ENCODE data around the gene ADGRG6.
"Not testable (repeated sequence)": the region's sequence is repeated elsewhere in the genome, so short reads cannot be mapped to it uniquely, and the experiment has no call there.

The ADGRG6 gene

DNA sequence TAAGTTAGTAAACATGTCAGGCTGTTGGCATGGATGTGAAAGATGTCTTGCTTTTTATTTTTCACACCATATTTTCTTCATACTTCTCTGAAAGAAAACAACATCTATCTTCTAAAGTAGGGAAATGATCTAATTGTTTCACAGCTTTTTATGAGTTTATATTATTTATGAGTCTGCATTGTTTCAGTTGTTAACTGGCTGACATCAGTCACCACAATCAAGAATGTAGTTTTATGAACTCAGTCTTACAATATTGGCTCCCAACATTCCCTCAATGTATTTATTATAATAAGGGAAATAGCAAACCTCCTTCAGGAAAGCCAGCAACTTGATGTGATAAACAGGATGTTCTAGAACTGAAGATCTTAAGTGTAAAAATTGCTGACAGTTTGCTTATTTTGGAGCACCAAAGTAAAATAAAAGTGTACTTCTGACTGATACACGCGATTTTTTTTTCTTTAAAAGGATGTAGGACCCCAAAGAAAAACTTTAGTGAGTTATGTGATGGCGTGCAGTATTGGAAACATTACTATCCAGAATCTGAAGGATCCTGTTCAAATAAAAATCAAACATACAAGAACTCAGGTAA, 106.0 kb downstream of the ADGRG6 start:
- DNase-seq, result no peak

DNA sequence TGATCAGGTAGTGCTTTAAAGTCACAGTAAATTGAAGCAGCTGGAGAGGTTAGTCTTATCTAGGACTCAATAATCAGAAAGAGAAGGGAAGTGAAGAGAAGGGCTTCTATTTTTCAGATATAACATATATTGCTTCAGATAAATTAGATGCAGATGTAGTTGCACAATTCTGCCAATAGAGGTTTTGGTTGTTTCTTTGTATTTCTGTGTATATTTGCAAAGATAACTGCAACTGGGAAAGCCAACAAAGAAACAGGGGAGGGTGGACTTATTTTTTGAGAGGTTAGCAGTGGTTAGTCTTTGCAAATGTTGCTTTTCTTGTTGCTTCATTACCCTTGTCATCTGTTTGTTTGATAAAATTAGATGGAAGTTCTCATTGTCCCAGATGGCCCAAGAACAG, 106.6 kb downstream of the ADGRG6 start:
- no peak for DNase-seq

DNA sequence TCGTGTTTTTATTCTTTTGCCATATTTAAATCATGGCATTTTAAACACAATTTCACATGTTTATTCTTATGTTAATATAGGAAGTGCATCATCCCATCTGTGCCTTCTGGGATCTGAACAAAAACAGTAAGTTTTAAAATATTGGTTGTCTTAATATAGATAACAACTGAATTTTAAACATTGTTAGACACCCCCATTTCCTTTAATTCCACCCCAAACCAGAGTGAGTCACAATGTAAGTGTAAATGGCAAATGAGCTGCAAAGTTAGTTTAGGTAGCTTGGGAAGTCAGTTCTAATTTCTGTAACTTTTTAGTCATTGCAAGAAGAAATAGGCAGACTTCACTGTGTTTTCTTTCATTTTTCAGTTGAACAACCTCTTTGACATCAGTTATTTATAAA, 108.0 kb downstream of the ADGRG6 start:
- no peak for DNase-seq

DNA sequence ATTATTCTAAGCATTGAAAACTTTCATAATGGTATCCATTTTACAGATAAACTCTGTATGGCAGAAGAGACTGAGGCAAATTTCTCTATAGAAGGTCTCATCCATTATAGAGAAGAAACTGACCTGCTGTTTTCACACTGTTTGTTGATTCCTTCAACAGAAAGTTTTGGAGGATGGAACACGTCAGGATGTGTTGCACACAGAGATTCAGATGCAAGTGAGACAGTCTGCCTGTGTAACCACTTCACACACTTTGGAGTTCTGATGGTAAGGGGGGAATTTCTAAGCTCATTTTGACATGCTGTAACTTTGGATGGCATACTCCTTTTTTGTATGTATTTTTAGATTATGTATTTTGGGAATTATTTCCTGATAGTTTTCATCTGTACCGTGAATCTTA, 109.3 kb downstream of the ADGRG6 start:
- no peak for DNase-seq

DNA sequence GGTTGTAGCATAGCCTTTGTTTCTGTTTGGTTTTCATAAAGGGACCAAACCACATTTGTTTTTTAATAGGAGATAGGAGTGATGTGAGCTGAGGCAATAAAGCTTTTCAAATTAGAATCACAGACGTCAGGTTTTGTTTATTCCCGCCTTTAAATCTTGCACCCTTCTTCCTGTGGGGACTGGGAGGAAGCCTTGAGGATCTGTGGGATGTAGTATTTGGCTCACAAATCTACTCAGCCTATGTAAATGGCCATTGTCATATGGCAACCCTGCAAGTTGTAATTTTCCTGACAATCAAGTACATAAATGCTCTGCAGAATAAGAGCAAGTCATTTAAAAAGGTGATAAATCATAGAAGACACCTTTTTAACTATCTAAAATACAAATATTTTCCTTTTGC, 110.4 kb downstream of the ADGRG6 start:
- no peak for DNase-seq

DNA sequence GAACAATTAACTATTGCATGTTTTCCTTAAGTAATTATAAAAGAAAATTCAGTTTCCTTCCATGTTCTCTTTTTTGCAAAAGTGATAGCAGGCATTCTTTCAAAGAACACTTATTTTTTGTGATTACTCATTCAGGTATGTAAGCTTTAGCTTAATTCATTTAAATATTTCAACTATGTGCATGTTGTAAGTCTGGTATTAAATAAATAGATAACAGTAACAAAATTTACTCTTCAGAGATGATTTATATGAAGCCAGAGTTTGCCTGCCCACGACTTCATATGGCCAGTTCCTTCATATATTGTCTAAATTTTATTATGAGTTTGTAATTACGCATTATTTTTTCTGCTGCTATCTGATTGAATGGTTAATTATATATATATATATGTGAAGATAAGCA, 110.9 kb downstream of the ADGRG6 start:
- DNase-seq, result no peak

DNA sequence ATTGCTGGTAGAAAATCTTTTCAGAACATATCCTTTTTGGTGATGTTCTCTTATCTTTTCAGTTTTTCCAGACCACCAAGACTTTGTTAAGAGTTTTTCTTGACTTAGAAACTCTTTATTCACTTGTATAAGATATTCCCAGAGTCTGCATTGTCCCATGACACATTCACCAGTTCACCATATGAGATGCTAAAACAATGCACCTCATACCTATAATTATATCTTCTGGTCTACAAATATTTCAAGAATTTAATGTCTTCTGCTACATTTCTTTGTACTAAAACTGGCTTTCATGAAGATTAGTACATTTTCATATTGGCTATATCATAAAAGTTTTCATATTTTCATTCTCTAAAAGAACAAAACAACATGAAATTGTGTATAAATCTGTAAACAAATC, 111.3 kb downstream of the ADGRG6 start:
- DNase-seq, result no peak

DNA sequence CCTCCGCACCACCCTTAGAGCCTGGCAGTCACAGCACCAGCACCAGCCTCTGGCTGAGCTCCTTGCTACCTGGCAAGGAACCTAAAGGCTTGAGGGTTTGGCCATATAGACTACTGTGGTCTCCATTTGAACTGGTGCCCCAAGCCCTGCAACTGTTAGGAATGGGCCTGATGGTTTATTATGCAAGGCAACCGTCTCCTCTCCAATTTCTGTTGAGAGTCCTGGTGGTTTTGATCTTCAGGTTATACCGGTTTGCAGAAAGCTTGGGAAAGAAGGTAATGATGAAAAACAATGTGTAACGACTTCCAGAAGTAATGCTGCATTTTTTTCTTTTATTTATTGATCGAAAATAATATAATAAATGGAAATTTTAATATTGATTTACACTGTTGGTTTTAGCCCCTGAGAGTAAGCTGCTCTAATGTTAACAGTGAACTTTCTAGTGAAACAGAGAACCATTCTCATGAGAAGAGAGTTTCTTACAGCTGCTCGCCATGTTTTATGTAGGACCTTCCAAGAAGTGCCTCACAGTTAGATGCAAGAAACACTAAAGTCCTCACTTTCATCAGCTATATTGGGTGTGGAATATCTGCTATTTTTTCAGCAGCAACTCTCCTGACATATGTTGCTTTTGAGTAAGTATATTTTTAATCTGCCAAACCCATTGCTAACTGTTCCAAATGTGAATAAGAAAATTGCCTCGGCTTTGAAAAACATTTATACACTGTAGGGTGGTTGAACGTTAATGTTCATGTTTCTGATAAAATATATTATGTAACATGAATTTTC, 112.8 kb downstream of the ADGRG6 start:
- peak in 2 of 58 donors; percentile 9 to 18 for DNase-seq

DNA sequence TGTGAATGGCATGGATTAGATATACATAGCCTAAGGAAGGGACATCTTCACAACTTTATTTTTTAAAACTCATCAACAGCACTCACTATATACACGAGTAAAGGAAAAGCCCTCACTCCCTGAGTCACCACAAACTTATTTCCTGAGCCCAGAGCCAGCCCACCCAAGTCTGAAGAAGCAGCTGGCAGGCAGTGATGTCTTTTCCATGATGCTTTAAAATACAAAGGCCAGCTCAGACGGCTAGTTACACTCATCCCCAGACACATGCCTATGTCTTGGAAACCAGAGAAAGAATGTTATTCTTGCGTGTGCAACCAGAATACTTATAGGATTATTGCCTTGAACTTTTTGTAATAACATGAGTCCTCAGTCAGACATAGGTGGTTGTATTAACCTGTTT, 114.4 kb downstream of the ADGRG6 start:
- DNase-seq, result peak in 6 of 58 donors; percentile 2 to 23 (median 12)

DNA sequence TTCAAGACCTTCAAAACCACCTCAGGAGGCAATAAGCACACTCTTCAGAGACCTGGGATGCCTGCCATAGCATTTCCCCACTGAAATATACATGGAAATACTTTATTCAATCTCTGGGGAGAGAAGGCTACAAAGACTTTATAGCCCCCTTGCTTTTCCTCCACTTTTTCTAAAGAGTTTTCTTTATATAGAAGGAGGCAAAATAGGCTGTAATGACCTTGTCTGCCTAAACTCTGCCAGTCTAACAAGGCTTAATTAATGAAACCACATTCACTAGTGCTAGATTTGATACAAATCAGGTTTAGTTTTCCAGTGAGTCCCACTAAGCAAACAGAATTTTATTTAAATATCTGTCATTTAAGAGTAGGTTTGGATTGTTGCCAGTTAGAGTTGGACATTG, 114.9 kb downstream of the ADGRG6 start:
- DNase-seq, result no peak

DNA sequence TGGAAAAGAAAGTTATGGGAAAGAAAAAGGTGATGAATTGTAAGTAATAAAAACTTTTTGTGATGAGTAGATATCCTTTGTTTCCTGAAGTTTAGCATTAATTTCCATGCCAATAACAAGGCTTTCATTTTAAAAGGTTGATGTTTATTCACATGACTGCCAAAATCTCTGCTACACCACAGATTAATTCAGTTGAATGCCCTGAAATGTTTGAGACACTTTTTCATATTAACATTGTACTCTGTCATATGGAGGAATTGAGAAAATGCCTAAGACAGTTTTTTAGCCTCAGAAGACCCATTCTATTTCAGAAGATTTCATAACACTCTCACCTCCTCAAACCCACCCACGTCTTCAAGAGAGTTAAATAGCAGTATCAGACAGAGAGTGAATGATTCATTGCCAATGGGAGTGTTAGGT, 115.5 kb downstream of the ADGRG6 start:
- DNase-seq, result no peak

DNA sequence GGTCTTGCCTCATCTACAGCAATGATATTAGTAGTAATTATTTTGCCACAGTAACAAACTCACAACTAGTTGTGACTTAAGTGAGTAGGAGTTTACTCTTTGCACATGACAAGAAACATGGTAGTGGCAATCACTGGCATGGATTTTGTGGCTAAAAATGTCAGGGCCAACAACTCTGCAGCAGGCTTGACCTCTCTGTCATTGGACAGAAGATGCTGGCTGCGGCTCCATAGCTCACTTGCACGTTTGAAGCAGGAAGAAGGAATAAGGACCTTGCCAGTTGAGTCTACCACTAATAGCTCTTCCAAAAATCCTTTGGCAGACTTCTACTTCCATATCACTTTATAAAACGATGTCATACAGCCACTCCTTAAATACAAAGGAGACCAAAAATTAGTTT, 117.3 kb downstream of the ADGRG6 start:
- no peak for DNase-seq

DNA sequence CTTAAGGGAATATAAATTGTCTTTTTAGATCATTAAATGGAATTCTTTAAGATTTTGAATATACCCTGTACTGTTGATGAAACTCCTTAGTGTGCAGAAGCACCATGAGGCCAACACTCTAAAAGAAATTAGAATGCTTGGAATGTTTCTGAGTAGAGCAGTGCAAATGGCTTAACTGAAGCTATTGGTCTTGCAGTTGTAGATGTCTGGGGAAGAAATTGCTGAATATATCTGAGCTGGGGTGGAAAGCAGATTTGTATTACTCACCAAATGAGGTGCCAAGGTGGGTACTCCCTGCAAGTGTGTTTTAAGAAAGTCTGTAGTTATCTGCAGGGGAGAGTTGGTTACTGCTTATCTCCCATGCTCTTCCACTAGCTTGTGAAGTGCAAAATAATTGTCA, 119.0 kb downstream of the ADGRG6 start:
- no peak for DNase-seq

DNA sequence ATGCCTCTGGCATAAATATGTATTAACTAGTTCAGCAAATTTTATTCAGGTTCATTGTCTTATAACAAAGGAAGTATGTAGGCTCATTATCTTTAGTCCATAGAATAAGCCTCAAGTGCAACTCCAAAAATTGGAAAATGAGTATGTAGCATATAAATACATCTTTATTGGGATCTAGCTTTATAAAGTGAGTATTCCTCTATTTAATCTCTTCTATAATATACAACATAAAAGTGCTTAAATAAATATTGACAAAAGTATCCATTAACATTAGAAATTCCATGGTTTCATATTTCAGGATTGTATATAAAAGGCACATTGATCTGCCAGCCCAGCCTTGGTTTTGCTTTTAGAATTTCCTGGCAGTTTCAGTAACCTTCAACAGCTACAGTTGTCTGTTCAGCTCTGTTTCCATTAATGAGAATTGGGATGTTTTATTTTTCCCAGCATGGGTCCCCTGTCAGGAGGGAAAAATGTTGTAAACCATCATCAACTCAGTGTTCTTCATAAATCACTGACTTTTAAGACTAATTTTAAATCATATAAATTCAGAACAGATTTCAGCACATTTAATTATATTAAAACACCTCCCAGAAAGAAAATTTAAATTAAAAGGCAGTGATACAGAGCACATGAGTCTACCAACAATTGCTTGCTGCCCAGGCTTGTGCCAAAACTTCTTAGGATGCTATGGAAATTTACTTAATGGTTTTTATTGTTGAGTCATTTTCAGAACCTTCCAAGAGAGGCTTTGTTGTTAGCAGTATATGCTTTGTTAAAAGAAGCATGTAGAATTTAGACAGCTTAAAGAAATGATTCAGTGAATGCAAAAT, 119.7 kb downstream of the ADGRG6 start:
- DNase-seq, result no peak

DNA sequence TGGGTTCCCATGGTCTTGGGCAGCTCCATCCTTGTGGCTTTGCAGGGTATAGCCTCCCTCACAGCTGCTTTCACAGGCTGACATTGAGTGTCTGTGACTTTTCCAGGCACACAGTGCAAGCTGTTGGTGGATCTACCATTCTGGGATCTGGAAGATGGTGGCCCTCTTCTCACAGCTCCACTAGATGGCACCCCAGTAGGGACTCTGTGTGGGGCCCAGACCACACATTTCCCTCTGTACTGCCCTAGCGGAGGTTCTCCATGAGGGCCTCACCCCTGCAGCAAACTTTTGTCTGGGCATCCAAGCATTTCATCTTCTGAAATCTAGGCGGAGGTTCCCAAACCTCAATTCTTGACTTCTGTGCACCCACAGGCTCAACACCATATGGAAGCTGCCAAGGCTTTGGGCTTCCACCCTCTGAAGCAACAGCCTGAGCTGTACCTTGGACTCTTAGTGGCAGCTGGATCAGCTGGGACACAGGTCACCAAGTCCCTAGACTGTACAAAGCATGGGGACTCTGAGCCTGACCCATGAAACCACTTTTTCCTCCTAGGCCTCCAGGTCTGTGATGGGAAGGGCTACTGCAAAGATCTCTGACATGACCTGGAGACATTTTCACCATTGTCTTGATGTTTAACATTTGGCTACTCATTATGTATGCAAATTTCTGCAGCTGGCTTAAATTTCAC, 124.8 kb downstream of the ADGRG6 start:
- not testable (repeated sequence) for DNase-seq

DNA sequence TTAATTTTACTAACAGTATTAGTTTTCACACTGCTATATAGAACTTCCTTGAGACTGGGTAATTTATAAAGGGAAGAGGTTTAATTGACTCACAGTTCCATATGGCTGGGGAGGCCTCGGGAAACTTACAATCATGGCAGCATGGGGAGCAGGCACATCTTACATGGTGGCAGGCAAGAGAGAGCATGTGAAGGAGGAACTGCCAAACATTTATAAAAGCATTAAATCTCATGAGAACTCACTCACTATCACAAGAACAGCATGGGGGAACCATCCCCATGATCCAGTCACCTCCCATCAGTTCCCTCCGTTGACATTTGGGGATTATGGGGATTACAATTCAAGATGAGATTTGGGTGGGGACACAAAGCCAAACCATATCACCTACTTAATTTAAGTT, 126.7 kb downstream of the ADGRG6 start:
- DNase-seq, result not testable (repeated sequence)

DNA sequence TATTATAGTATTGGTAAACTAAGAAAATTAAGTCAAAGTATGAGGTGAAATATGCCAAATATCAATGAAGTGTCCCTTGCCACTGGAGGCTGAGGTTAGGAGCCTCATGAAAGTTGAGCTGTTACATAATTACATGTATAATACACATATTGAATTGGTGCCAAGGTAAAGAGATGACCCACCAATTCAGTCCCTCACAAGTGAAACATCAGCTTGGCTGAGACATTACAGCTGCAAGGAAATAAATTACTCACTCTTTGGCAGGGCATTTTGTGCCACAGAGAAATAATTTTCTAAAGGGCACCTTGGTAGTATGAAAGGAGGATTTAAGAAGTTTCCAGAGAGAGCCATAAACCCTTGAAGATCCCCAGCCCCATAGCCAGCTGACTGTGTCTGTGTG, 127.4 kb downstream of the ADGRG6 start:
- no peak for DNase-seq

DNA sequence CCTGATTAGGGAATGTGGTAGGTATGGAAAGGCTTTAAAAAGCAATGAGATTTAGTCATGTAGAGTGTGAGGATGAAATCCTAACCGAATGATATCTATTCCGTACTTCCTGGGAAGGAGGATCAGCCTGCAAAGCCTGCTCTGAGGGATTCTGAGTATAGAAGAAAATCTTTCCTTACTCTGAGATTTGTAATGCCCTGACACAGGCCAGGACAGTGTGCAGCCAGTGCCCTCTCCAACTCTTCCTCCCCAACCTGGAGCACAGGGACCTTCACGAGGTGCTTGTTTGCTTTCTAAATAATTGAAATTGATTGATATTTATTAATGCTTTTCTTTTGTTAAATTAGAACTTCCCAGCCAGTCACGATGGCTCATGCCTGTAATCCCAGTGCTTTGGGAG, 131.6 kb downstream of the ADGRG6 start:
- no peak for DNase-seq

DNA sequence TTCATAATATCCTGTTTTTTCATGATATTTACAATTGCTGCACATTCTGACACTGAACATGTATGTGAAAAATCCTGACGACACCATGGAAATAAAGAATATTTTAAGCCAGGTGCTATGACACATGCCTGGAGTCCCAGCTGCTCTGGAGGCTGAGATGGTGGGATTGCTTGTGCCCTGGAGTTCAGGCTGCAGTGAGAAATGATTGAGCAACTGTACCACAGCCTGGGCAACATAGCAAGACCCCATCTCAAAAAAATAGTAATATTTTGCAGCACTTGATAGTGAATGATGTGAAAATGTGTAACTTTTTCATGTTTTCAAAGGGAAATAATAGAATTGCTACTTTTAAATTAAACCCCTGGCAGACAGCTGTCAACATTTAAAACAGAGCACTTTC, 137.1 kb downstream of the ADGRG6 start:
- DNase-seq, result no peak

DNA sequence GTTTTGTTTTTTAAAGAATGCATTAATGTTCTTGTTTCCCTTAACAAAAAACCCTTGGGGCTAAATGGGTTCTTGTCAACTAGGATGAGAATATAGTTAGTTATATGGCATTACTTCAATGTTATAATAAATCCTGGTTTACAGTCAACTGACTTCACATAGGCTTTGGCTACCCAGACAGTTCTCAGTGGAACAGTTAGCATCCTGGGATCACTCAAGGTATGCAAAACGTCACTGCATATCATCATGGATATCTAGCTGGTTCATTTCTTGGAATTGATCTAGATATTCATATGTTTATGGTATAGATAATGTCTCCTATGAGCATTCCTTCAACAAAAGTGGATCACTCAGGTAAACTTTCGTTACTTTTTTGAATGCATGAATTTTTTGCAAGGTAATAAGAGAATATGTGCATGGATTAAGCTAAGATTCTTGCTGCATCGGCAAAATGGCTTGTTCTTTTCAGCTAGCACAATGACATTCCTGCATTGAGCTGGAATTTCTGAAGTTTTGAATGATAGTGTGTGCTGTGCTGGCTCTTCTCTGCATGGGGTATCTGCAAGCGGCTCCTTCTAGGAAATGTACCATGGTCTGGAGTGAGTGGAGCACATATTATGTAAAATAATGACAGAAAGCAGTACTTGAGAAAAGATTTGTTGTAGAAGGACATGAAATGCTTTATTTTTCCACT, 138.9 kb downstream of the ADGRG6 start:
- DNase-seq, result no peak

DNA sequence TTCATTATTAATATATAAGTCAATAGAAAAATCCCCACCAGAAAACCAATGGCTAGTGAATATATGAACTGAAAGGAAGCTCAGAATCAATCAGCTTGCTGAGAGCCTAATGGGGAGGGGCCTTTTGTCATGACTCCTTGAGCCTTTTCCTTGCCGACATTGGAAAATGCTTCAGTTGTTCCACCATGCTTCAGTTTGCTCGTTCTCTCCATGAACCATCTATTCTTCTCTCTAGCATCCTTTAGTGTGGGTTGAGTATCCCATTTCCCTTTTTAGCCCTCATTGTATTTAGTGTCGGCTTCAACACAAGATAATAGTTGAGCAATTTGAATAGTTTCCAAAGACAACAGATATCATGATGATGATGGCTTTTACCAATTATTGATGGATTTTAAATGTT, 139.9 kb downstream of the ADGRG6 start:
- no peak for DNase-seq
